ENCODE measurements around the gene MDN1.
"Not testable (repeated sequence)": the region's sequence is repeated elsewhere in the genome, so short reads cannot be mapped to it uniquely, and the experiment has no call there.

Gene MDN1

GRCh38 chr6:89828475-89828987, 8.9 kb upstream of the MDN1 start:
- DNase-seq; in situ Hi-C loops (cut with MboI; ENCODE audit: low pct_unique_long_range_greater_than_20kb, low sequenced_read_pairs): not testable (repeated sequence)

- in situ Hi-C loops (cut with MboI; ENCODE audit: low pct_unique_long_range_greater_than_20kb, low sequenced_read_pairs) = no loop called here
- DNase-seq = no peak
Measured at GRCh38 chr6:89826029-89826528, 6.5 kb upstream of the MDN1 start.

- DNase-seq = peak; percentile 71
- in situ Hi-C loops (cut with MboI; ENCODE audit: low pct_unique_long_range_greater_than_20kb, low sequenced_read_pairs) = no loop called here
Measured at GRCh38 chr6:89818977-89819335, 638 bp downstream of the MDN1 start.

- DNase-seq = no peak
- in situ Hi-C loops (cut with MboI; ENCODE audit: low pct_unique_long_range_greater_than_20kb, low sequenced_read_pairs) = no loop called here
Measured at GRCh38 chr6:89817481-89817880, 2.1 kb downstream of the MDN1 start.

- DNase-seq; in situ Hi-C loops (cut with MboI; ENCODE audit: low pct_unique_long_range_greater_than_20kb, low sequenced_read_pairs): not testable (repeated sequence)
Measured at GRCh38 chr6:89813422-89813821, 6.2 kb downstream of the MDN1 start.

- in situ Hi-C loops (cut with MboI; ENCODE audit: low pct_unique_long_range_greater_than_20kb, low sequenced_read_pairs) = no loop called here
- DNase-seq = no peak
Measured at GRCh38 chr6:89807581-89807980, 12.0 kb downstream of the MDN1 start.

- in situ Hi-C loops (cut with MboI; ENCODE audit: low pct_unique_long_range_greater_than_20kb, low sequenced_read_pairs) = no loop called here
- no peak for DNase-seq
Measured at GRCh38 chr6:89805814-89806371, 13.7 kb downstream of the MDN1 start.

- DNase-seq = no peak
- in situ Hi-C loops (cut with MboI; ENCODE audit: low pct_unique_long_range_greater_than_20kb, low sequenced_read_pairs) = no loop called here
Measured at GRCh38 chr6:89803271-89803670, 16.3 kb downstream of the MDN1 start.

GRCh38 chr6:89799756-89800155, 19.8 kb downstream of the MDN1 start:
- no peak for DNase-seq

GRCh38 chr6:89799096-89799495, 20.5 kb downstream of the MDN1 start:
- in situ Hi-C loops (cut with MboI; ENCODE audit: low pct_unique_long_range_greater_than_20kb, low sequenced_read_pairs) = no loop called here
- no peak for DNase-seq

More at GRCh38 chr6:89799756-89800155, 19.8 kb downstream of the MDN1 start:
- in situ Hi-C loops (cut with MboI; ENCODE audit: low pct_unique_long_range_greater_than_20kb, low sequenced_read_pairs) = no loop called here

GRCh38 chr6:89797317-89797716, 22.3 kb downstream of the MDN1 start:
- DNase-seq = no peak

GRCh38 chr6:89794324-89794723, 25.3 kb downstream of the MDN1 start:
- DNase-seq = peak; percentile 67
- in situ Hi-C loops (cut with MboI; ENCODE audit: low pct_unique_long_range_greater_than_20kb, low sequenced_read_pairs) = no loop called here

More at GRCh38 chr6:89797317-89797716, 22.3 kb downstream of the MDN1 start:
- in situ Hi-C loops (cut with MboI; ENCODE audit: low pct_unique_long_range_greater_than_20kb, low sequenced_read_pairs) = no loop called here

GRCh38 chr6:89793586-89793985, 26.0 kb downstream of the MDN1 start:
- DNase-seq = no peak
- in situ Hi-C loops (cut with MboI; ENCODE audit: low pct_unique_long_range_greater_than_20kb, low sequenced_read_pairs) = no loop called here

GRCh38 chr6:89792881-89793280, 26.7 kb downstream of the MDN1 start:
- DNase-seq = peak; percentile 81
- in situ Hi-C loops (cut with MboI; ENCODE audit: low pct_unique_long_range_greater_than_20kb, low sequenced_read_pairs) = no loop called here

- DNase-seq = no peak
- in situ Hi-C loops (cut with MboI; ENCODE audit: low pct_unique_long_range_greater_than_20kb, low sequenced_read_pairs) = no loop called here
Measured at GRCh38 chr6:89790403-89790802, 29.2 kb downstream of the MDN1 start.

GRCh38 chr6:89789980-89790379, 29.6 kb downstream of the MDN1 start:
- in situ Hi-C loops (cut with MboI; ENCODE audit: low pct_unique_long_range_greater_than_20kb, low sequenced_read_pairs) = no loop called here
- no peak for DNase-seq

- no peak for DNase-seq
Measured at GRCh38 chr6:89787660-89788328, 31.8 kb downstream of the MDN1 start.

GRCh38 chr6:89786970-89787369, 32.6 kb downstream of the MDN1 start:
- in situ Hi-C loops (cut with MboI; ENCODE audit: low pct_unique_long_range_greater_than_20kb, low sequenced_read_pairs) = no loop called here
- no peak for DNase-seq

More at GRCh38 chr6:89787660-89788328, 31.8 kb downstream of the MDN1 start:
- in situ Hi-C loops (cut with MboI; ENCODE audit: low pct_unique_long_range_greater_than_20kb, low sequenced_read_pairs) = no loop called here

- in situ Hi-C loops (cut with MboI; ENCODE audit: low pct_unique_long_range_greater_than_20kb, low sequenced_read_pairs) = no loop called here
- no peak for DNase-seq
Measured at GRCh38 chr6:89784838-89785237, 34.8 kb downstream of the MDN1 start.

GRCh38 chr6:89783293-89783692, 36.3 kb downstream of the MDN1 start:
- DNase-seq = peak; percentile 87
- in situ Hi-C loops (cut with MboI; ENCODE audit: low pct_unique_long_range_greater_than_20kb, low sequenced_read_pairs) = not testable (repeated sequence)

- no peak for DNase-seq
- in situ Hi-C loops (cut with MboI; ENCODE audit: low pct_unique_long_range_greater_than_20kb, low sequenced_read_pairs) = no loop called here
Measured at GRCh38 chr6:89782222-89782621, 37.4 kb downstream of the MDN1 start.

All from KBM-7 (cell line).